Peyer's patch (tissue), 4 donors: ENCODE results near the gene MLXIPL. TPM values are rescaled to one million over a fixed set of nuclear protein-coding genes. Genes with fewer than 3 reads are reported as not detected.
"Not testable (repeated sequence)": the region's sequence is repeated elsewhere in the genome, so short reads cannot be mapped to it uniquely, and the experiment has no call there.

Experiments used
- DNase-seq, 3 donors: peaks; one replicate each; pipeline ENCODE4 v3.0.0-alpha.2; 2017 to 2019
- H3K27ac ChIP-seq, 4 donors: fragments of 200-600 bp; sonication (generic); one replicate each; pipeline ENCODE4 v1.5.1; 2016 to 2019
- H3K27me3 ChIP-seq, 2 donors: fragments of 200-600 bp; sonication (generic); one replicate each; pipeline ENCODE4 v1.5.1; 2019
- H3K36me3 ChIP-seq, 3 donors: fragments of 200-600 bp; sonication (generic); one replicate each; pipeline ENCODE4 v1.5.1; 2016 to 2019
- H3K4me1 ChIP-seq, 4 donors: fragments of 200-600 bp; sonication (generic); one replicate each; pipeline ENCODE4 v1.5.1; 2016 to 2019
- H3K4me3 ChIP-seq, 4 donors: fragments of 200-600 bp; sonication (generic); 1 replicate in 3 of 4; 2 replicates in 1 of 4; pipeline ENCODE4 v1.5.1; 2016 to 2019; ENCODE audit warnings: mild to moderate bottlenecking in 1 of 4
- H3K9me3 ChIP-seq, 4 donors: fragments of 200-600 bp; sonication (generic); one replicate each; pipeline ENCODE4 v1.5.1; 2016 to 2019; ENCODE audit warnings: mild to moderate bottlenecking in 1 of 4
- CTCF ChIP-seq, 6 experiments: fragments of 450-650 bp in 4 of 6; fragments of 200-600 bp in 2 of 6; sonication (generic) in 1 of 6; IDR thresholded peaks; one replicate each; pipeline ENCODE4 v1.5.1; 2017 to 2019; ENCODE audit warnings: antibody characterized with exemption in 6 of 6, mild to moderate bottlenecking in 3 of 6, moderate library complexity in 1 of 6
- POLR2A ChIP-seq, 2 donors: fragments of 450-650 bp; IDR thresholded peaks; one replicate each; pipeline ENCODE4 v1.5.1; 2017; ENCODE audit warnings: antibody characterized with exemption in 2 of 2, mild to moderate bottlenecking in 2 of 2, moderate library complexity in 2 of 2
- total RNA-seq, 4 donors: library from RNA; depleted of rRNA; stranded (reverse); fragments of >200 nt; gene quantifications; one replicate each; pipeline ENCODE4 v1.1.0, GENCODE V29; 2016

The MLXIPL gene
- total RNA-seq, 4 donors from 2014 or later: 114 to 465 (median 293) TPM

GRCh38 chr7:73611017-73611555, 13.2 kb downstream of the MLXIPL start:
- Histone ChIP-seq H3K27ac (no peak overlapping the region), H3K27me3 (no peaks in the 10 kb centered on the region), H3K9me3 (no peaks in the 10 kb centered on the region), H3K4me1 (peaks cover 0 to 24% (median 4%) of the 10 kb centered on the region in 4 donors), H3K4me3 (no peak overlapping the region), H3K36me3 (no peaks in the 10 kb centered on the region)
- no peak for DNase-seq
- TF ChIP-seq POLR2A (IDR thresholded peaks at IDR 0.05) (no peak), CTCF (IDR thresholded peaks at IDR 0.05) (no peak)

- H3K9me3 ChIP-seq: no peaks in the 10 kb centered on the region
- no peak overlapping the region for H3K4me3 ChIP-seq
- H3K27ac ChIP-seq: no peak overlapping the region
- DNase-seq: no peak
- TF ChIP-seq POLR2A (IDR thresholded peaks at IDR 0.05): no peak
- no peak for TF ChIP-seq CTCF (IDR thresholded peaks at IDR 0.05)
- H3K36me3 ChIP-seq: no peaks in the 10 kb centered on the region
- no peaks in the 10 kb centered on the region for H3K27me3 ChIP-seq
- peaks cover 0 to 21% (median 4%) of the 10 kb centered on the region in 4 donors for H3K4me1 ChIP-seq
These were observed 14.2 kb downstream of the MLXIPL start for GRCh38 chr7:73610105-73610504.

GRCh38 chr7:73607692-73607983, 16.7 kb downstream of the MLXIPL start:
- H3K36me3 ChIP-seq, H3K9me3 ChIP-seq, H3K27me3 ChIP-seq, DNase-seq, H3K27ac ChIP-seq, H3K4me3 ChIP-seq: not testable (repeated sequence)
- peaks cover 0 to 17% (median 0%) of the 10 kb centered on the region in 4 donors for H3K4me1 ChIP-seq

GRCh38 chr7:73606801-73607691, 17.3 kb downstream of the MLXIPL start:
- H3K4me1 ChIP-seq: peaks cover 0 to 12% (median 0%) of the 10 kb centered on the region in 4 donors
- peak; percentile 59 to 95 (median 84) for TF ChIP-seq CTCF (IDR thresholded peaks at IDR 0.05)
- no peak for TF ChIP-seq POLR2A (IDR thresholded peaks at IDR 0.05)
- H3K36me3 ChIP-seq: no peaks in the 10 kb centered on the region
- DNase-seq: peak in 2 of 3 donors; percentile 31 to 75
- no peak overlapping the region for H3K4me3 ChIP-seq
- no peaks in the 10 kb centered on the region for H3K9me3 ChIP-seq
- no peaks in the 10 kb centered on the region for H3K27me3 ChIP-seq
- no peak overlapping the region for H3K27ac ChIP-seq

- Histone ChIP-seq H3K27me3 (no peaks in the 10 kb centered on the region), H3K4me1 (peaks cover 0 to 7% (median 0%) of the 10 kb centered on the region in 4 donors), H3K36me3 (no peaks in the 10 kb centered on the region), H3K27ac (no peak overlapping the region), H3K9me3 (no peaks in the 10 kb centered on the region), H3K4me3 (no peak overlapping the region)
- TF ChIP-seq POLR2A (IDR thresholded peaks at IDR 0.05) (no peak), CTCF (IDR thresholded peaks at IDR 0.05) (no peak)
- DNase-seq: no peak
These were observed 18.6 kb downstream of the MLXIPL start for GRCh38 chr7:73605601-73606220.
